Ovary (tissue), 9 donors: Measurements from ENCODE around the gene ANKRD33B. TPM values are rescaled to one million over a fixed set of nuclear protein-coding genes. Genes with fewer than 3 reads are reported as not detected.

ENCODE experiments used
- DNase-seq, 5 donors: peaks; one replicate each; pipeline ENCODE4 v3.0.0-alpha.2; 2019 to 2020
- H3K27ac ChIP-seq, 2 donors: fragments of 200-600 bp; one replicate each; pipeline versions ENCODE4 v1.5.1 to v1.8.0; 2019 to 2022
- H3K27me3 ChIP-seq: fragments of 200-600 bp; one replicate; pipeline ENCODE4 v1.8.0; 2022
- H3K36me3 ChIP-seq: fragments of 200-600 bp; sonication (generic); one replicate; pipeline ENCODE4 v1.5.1; 2019
- H3K4me1 ChIP-seq: one replicate; pipeline ENCODE4 v1.8.1; 2013; ENCODE audit warnings: mild to moderate bottlenecking, moderate library complexity; ENCODE audit not compliant: insufficient read depth
- H3K4me3 ChIP-seq: fragments of 200-600 bp; sonication (generic); one replicate; pipeline ENCODE4 v1.5.1; 2017
- H3K9me3 ChIP-seq, 2 donors: fragments of 200-600 bp in 1 of 2; sonication (generic) in 1 of 2; one replicate each; pipeline versions ENCODE4 v1.5.1 to v1.8.1; 2013 to 2019; ENCODE audit warnings: mild to moderate bottlenecking in 1 of 2, moderate library complexity in 1 of 2
- EP300 ChIP-seq: sonication (generic); formaldehyde crosslinking; IDR thresholded peaks from one replicate; pipeline ENCODE4 v1.6.1; 2017; ENCODE audit warnings: antibody characterized with exemption
- POLR2A ChIP-seq: fragments of 450-650 bp; IDR thresholded peaks from one replicate; pipeline ENCODE4 v1.6.1; 2017; ENCODE audit warnings: antibody characterized with exemption, mild to moderate bottlenecking, moderate library complexity
- WGBS, 3 donors: extraction: QIAGEN DNeasy Blood & Tissue Kit in 1 of 3; methylation state at CpG; one replicate each; pipeline versions ENCODE4 v1.1.5 to v1.1.7; 2013 to 2017; 5-methylcytosine and 5-hydroxymethylcytosine counted together
- intact Hi-C, 4 donors: fragments of 100-400 bp; cut with DNase I; formaldehyde crosslinking; loops; one replicate each; pipeline versions ENCODE4 v1.11.0 to v1.15.1; 2022 to 2023
- polyA plus RNA-seq, 2 donors: library from polyadenylated mRNA; stranded (reverse); fragments of 200-250 nt in 1 of 2; fragments of 350-450 nt in 1 of 2; fragmentation: Illumina TruSeq in 1 of 2; extraction: RNeasy Lipid Tissue Mini Kit (QIAGEN cat#74804) in 1 of 2; gene quantifications; one replicate each; pipeline ENCODE4 v1.2.3, GENCODE V29; 2013 to 2014
- total RNA-seq, 7 donors: library from RNA; depleted of rRNA in 2 of 7; stranded (reverse); fragments of >200 nt in 2 of 7; fragmentation: NEBNext Ultra II Directional in 3 of 7; extraction: Animal tissue kit (Norgen Biotek cat#: 25700) in 3 of 7; gene quantifications; one replicate each; pipeline versions ENCODE4 v1.1.0 to v1.2.4, GENCODE V29; 2016 to 2023
- TF ChIP-seq, protein P1 (sequence below), 3 donors: fragments of 450-650 bp in 2 of 3; fragments of 200-600 bp in 1 of 3; IDR thresholded peaks; one replicate each; pipeline versions ENCODE4 v1.5.1 to v1.8.0; 2016 to 2022; ENCODE audit warnings: antibody characterized with exemption in 3 of 3, mild to moderate bottlenecking in 1 of 3
- donor health status: DM: no; HTN: no; CAD: no; lungs with moderate emphysema.
- donor health status: DM: no; HTN: no; CAD: no.
- donor health status: Bipolar disorder and iron deficiency.
- donor health status: DM: yes; HTN: yes; CAD: no.
- donor health status: DM: no; HTN: no; CAD: no.
- donor health status: DM: yes; HTN: yes; CAD: no.

ANKRD33B gene
- total and polyA plus RNA-seq, 9 donors: 0.65 to 13.3 (median 1.9) TPM

DNA sequence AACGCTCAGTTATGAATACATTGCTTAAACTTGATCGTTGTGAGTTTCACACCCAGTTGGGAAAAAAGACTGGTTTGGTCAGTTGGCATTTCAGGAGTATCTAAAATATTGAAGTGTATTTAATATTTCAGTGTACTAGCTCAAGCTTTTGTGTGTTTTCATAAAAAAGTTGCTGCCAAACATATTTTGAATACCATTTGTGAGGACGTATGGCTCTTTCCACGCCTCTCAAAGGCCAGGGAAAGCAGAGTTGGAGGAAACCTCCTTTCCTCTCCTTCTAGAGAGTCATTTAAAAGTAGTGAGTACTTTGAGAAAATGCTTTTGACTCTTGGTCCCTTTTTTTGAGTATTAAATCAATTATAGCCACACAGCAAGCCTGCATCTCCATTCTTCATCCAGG lies 43.2 kb upstream of the ANKRD33B start:
- TF ChIP-seq, protein P1, sequence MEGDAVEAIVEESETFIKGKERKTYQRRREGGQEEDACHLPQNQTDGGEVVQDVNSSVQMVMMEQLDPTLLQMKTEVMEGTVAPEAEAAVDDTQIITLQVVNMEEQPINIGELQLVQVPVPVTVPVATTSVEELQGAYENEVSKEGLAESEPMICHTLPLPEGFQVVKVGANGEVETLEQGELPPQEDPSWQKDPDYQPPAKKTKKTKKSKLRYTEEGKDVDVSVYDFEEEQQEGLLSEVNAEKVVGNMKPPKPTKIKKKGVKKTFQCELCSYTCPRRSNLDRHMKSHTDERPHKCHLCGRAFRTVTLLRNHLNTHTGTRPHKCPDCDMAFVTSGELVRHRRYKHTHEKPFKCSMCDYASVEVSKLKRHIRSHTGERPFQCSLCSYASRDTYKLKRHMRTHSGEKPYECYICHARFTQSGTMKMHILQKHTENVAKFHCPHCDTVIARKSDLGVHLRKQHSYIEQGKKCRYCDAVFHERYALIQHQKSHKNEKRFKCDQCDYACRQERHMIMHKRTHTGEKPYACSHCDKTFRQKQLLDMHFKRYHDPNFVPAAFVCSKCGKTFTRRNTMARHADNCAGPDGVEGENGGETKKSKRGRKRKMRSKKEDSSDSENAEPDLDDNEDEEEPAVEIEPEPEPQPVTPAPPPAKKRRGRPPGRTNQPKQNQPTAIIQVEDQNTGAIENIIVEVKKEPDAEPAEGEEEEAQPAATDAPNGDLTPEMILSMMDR (IDR thresholded peaks at IDR 0.05): no peak
- TF ChIP-seq POLR2A (no peak), EP300 (no peak)
- WGBS, 3 donors: 42 to 48% (median 44%) methylated on average over 4 of the region's 4 CpGs

DNA sequence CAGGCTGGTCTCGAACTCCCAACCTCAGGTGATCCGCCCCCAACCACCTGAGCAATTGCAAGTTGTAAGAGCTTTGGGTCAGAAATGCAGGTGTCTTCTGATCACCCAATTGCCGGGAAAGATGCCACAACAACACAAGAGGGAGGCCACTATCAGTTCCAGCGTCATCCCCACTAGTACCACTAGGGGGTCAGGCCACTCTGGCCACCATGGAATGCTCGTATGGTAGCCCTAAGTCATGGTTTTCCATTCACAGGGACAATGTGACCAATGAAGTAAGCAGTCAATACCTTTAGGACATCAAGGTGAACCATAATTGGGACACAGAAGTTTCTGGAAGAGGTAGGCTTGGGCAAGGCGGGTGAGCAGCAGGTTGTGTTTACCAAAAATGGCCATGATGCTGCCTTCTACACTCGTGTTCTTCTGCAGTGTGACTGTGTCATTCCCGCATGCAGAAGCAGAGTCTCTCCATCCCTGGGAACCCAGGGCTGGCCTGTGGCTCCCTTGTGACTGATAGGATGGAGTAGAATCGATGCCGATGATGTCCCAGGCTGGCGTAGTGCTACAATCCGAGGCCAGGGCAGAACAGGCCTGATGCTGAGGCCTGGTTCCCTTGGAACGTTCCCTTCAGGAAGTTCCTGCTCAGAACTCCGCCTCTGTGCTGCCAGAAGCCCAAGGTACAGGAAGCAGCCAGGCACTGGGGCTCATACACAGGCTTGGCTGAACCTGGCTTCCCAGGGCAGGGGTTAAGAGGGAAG lies 42.2 kb upstream of the ANKRD33B start:
- intact Hi-C loops: no loop called here
- H3K27me3 ChIP-seq: no peaks in the 10 kb centered on the region
- H3K9me3 ChIP-seq: no peaks in the 10 kb centered on the region
- H3K36me3 ChIP-seq: no peaks in the 10 kb centered on the region
- H3K4me1 ChIP-seq: no peaks in the 10 kb centered on the region
- no peak overlapping the region for H3K27ac ChIP-seq
- WGBS, 3 donors: 89 to 91% (median 91%) methylated on average over 14 of the region's 14 CpGs
- no peak for TF ChIP-seq EP300
- TF ChIP-seq POLR2A: no peak
- TF ChIP-seq, protein P1 (IDR thresholded peaks at IDR 0.05): no peak
- no peak for DNase-seq
- no peak overlapping the region for H3K4me3 ChIP-seq

More for the DNA sequence above, 43.2 kb upstream of the ANKRD33B start:
- intact Hi-C loops: no loop called here
- Histone ChIP-seq H3K27ac (no peak overlapping the region), H3K9me3 (no peaks in the 10 kb centered on the region), H3K36me3 (no peaks in the 10 kb centered on the region), H3K4me1 (no peaks in the 10 kb centered on the region), H3K27me3 (no peaks in the 10 kb centered on the region), H3K4me3 (no peak overlapping the region)
- DNase-seq: no peak

DNA sequence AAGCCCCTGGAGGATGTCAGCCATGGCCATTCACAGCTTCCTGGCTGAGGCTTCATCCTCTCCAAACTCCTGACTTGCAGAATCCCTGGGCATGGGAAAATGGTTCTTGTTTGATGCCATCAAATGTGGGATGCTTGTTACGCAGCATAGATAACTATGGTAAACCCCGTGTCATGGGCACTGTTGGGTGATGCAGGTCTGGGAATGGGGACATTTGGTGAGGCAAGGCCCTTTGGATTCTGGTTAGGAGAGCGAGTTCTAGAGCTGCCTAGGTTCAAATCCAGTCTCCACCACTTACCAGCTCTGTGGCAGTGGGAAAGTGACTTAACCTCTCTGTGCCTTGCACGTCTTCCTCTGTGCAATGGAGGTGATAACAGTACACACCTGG lies 41.7 kb upstream of the ANKRD33B start:
- intact Hi-C loops: no loop called here
- no peak for DNase-seq
- WGBS, 3 donors: 90 to 96% (median 93%) methylated on average over 4 of the region's 4 CpGs
- TF ChIP-seq, protein P1 (IDR thresholded peaks at IDR 0.05): no peak
- TF ChIP-seq POLR2A (no peak), EP300 (no peak)
- no peaks in the 10 kb centered on the region for H3K4me1 ChIP-seq
- H3K36me3 ChIP-seq: no peaks in the 10 kb centered on the region
- H3K27ac ChIP-seq: no peak overlapping the region
- no peak overlapping the region for H3K4me3 ChIP-seq
- no peaks in the 10 kb centered on the region for H3K27me3 ChIP-seq
- no peaks in the 10 kb centered on the region for H3K9me3 ChIP-seq

DNA sequence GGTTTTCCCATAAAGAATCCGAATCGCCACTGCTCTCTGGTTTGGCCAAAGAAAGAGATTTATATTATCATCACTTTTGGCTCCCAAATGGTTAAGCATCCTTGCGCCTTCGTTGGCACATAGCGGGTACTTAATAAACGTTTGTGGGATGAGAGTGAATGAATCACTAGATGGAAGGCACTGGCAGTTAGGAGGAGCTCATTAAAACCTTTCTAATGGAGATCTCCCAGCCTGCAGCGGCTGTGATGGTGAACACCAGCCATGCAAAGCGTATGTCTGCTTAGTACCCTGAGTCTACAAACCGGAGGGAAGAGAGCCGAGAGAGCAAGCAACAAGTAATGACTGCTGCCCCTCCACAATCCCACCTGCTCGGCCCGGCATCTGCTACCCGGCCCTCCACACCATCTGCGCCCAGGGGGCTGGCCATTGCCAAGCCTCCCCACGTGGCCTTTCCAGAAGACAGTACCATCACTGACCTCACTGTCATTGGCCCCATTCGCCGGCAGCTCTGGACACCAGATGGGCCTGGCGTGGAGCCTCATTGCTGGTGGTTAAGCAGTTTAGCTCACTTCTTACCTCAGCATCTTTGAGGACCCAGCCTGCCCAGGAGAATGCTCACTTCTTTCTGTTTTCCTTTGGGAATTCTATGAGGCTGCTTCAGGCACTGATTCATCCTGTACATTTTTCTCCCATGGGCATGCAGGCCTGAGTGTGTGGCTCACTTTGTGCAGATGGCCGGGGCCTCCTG lies 39.3 kb upstream of the ANKRD33B start:
- intact Hi-C loops: no loop called here
- 78 to 82% (median 79%) methylated on average over 19 of the region's 19 CpGs for WGBS, 3 donors
- Histone ChIP-seq H3K27ac (no peak overlapping the region), H3K36me3 (no peaks in the 10 kb centered on the region), H3K27me3 (no peaks in the 10 kb centered on the region), H3K4me1 (no peaks in the 10 kb centered on the region), H3K4me3 (no peak overlapping the region), H3K9me3 (no peaks in the 10 kb centered on the region)
- TF ChIP-seq POLR2A (no peak), EP300 (no peak)
- TF ChIP-seq, protein P1 (IDR thresholded peaks at IDR 0.05): no peak
- DNase-seq: no peak
